Endothelial cell of umbilical vein (primary cell): ENCODE results near the gene ELP4. TPM values are rescaled to one million over a fixed set of nuclear protein-coding genes. Genes with fewer than 3 reads are reported as not detected.

ENCODE experiments used
- BruUV-seq: library from RNA; stranded (reverse); fragments of 400-500 nt; replicated peaks from 2 replicates; lab custom pipeline; 2021; lab: Mats Ljungman, UMichigan
- CTCF ChIA-PET: fragments of 300-600, 350-600 bp; sonication (Branson Sonifier 250); formaldehyde crosslinking; loops from one replicate; lab custom pipeline; 2021; ENCODE audit warnings: antibody characterized with exemption, inconsistent platforms; lab: Charles Lee
- POLR2A ChIA-PET: fragments of 300-600, 350-600 bp; sonication (Branson Sonifier 250); formaldehyde crosslinking; loops from one replicate; lab custom pipeline; 2021; ENCODE audit warnings: antibody characterized with exemption, inconsistent platforms; lab: Charles Lee
- DNase-seq: peaks from one replicate; pipeline ENCODE4 v3.0.0-alpha.2; 2011; ENCODE audit warnings: low read depth, low spot score
- FAIRE-seq: peaks from 2 replicates; lab custom pipeline; 2011; peaks lifted over from hg19 to GRCh38; lab: Jason Lieb, UNC
- H2AFZ ChIP-seq: 2 replicates; pipeline ENCODE4 v1.6.0; 2012; ENCODE audit warnings: low read depth, low read length, control low read depth, inconsistent platforms
- H3K27ac ChIP-seq: 2 replicates; pipeline ENCODE4 v1.5.1; 2011; ENCODE audit warnings: low read depth, mild to moderate bottlenecking, control low read depth, low read length, moderate library complexity; ENCODE audit not compliant: insufficient read depth
- H3K27me3 ChIP-seq, 2 experiments: 2 replicates each; pipeline versions ENCODE4 v1.6.0 to v1.6.1; 2011; ENCODE audit warnings: low read length in 2 of 2, mixed read lengths in 1 of 2; ENCODE audit not compliant: control insufficient read depth in 2 of 2, insufficient read depth in 2 of 2
- H3K36me3 ChIP-seq, 2 experiments: 2 replicates in 1 of 2; 3 replicates in 1 of 2; pipeline ENCODE4 v1.5.1; 2011; ENCODE audit warnings: low read length in 2 of 2, mild to moderate bottlenecking in 1 of 2, moderate library complexity in 1 of 2; ENCODE audit not compliant: control insufficient read depth in 2 of 2, insufficient read depth in 2 of 2; ENCODE audit errors: extremely low read depth in 1 of 2
- H3K4me1 ChIP-seq: 3 replicates; pipeline ENCODE4 v1.5.1; 2011; ENCODE audit warnings: mild to moderate bottlenecking, low read length; ENCODE audit not compliant: control insufficient read depth, insufficient read depth; ENCODE audit errors: extremely low read depth
- H3K4me2 ChIP-seq: 2 replicates; pipeline ENCODE4 v1.6.1; 2011; ENCODE audit warnings: low read length, control low read depth, mixed read lengths; ENCODE audit not compliant: insufficient read depth
- H3K4me3 ChIP-seq, 3 experiments: fragments of 200-600 bp in 1 of 3; sonication (generic), shearing (Covaris generic) in 1 of 3; replicated peaks in 1 of 3; 2 replicates each; pipeline ENCODE4 v1.5.1; 2011 to 2016; ENCODE audit warnings: control low read depth in 3 of 3, low read length in 3 of 3, mild to moderate bottlenecking in 2 of 3, inconsistent platforms in 1 of 3, low read depth in 1 of 3, moderate library complexity in 1 of 3; ENCODE audit not compliant: insufficient read depth in 1 of 3
- H3K79me2 ChIP-seq: 2 replicates; pipeline ENCODE4 v1.6.0; 2012; ENCODE audit warnings: low read length, inconsistent platforms; ENCODE audit not compliant: control insufficient read depth, insufficient read depth
- H3K9ac ChIP-seq: replicated peaks from 2 replicates; pipeline ENCODE3; 2011; ENCODE audit warnings: low read length, control low read depth; ENCODE audit not compliant: insufficient read depth; ENCODE audit errors: extremely low read depth
- H3K9me1 ChIP-seq: replicated peaks from 3 replicates; pipeline ENCODE4 v1.6.0; 2011; ENCODE audit warnings: mild to moderate bottlenecking, low read length; ENCODE audit not compliant: control insufficient read depth, insufficient read depth; ENCODE audit errors: extremely low read depth
- H3K9me3 ChIP-seq: replicated peaks from 2 replicates; pipeline ENCODE4 v1.5.1; 2012; ENCODE audit warnings: low read length, inconsistent platforms; ENCODE audit not compliant: control insufficient read depth, insufficient read depth
- H4K20me1 ChIP-seq: replicated peaks from 2 replicates; pipeline ENCODE3; 2011; ENCODE audit warnings: mild to moderate bottlenecking, low read length; ENCODE audit not compliant: control insufficient read depth, insufficient read depth; ENCODE audit errors: extremely low read depth
- EZH2 ChIP-seq: IDR thresholded peaks from 2 replicates; pipeline ENCODE4 v1.6.1; 2012; ENCODE audit warnings: borderline replicate concordance, low read depth, mild to moderate bottlenecking, moderate library complexity, low read length, inconsistent platforms; ENCODE audit not compliant: severe bottlenecking
- FOS ChIP-seq: IDR thresholded peaks from 2 replicates; pipeline ENCODE4 v1.6.1; 2011; ENCODE audit warnings: mild to moderate bottlenecking, low read length, moderate library complexity, borderline replicate concordance; ENCODE audit not compliant: insufficient read depth
- GATA2 ChIP-seq: IDR thresholded peaks from 2 replicates; pipeline ENCODE4 v1.7.0; 2011; ENCODE audit warnings: low read depth, mild to moderate bottlenecking, moderate library complexity, mixed read lengths, low read length; ENCODE audit not compliant: insufficient read length, insufficient read depth
- JUN ChIP-seq: IDR thresholded peaks from 2 replicates; pipeline ENCODE4 v1.6.1; 2011; ENCODE audit warnings: borderline replicate concordance, low read depth; ENCODE audit not compliant: insufficient read length, insufficient read depth
- MYC ChIP-seq: IDR thresholded peaks from one replicate; pipeline ENCODE4 v1.6.1; 2011; ENCODE audit warnings: mild to moderate bottlenecking, low read depth, low read length
- POLR2A ChIP-seq: IDR thresholded peaks from 2 replicates; pipeline ENCODE4 v1.6.1; 2012; ENCODE audit warnings: low read depth, mild to moderate bottlenecking, control low read depth, low read length
- POLR2AphosphoS5 ChIP-seq: IDR thresholded peaks from 2 replicates; pipeline ENCODE4 v1.6.1; 2012; ENCODE audit warnings: low read depth, mild to moderate bottlenecking, control low read depth, low read length, moderate library complexity; ENCODE audit not compliant: insufficient read depth
- dilution Hi-C: fragments of 300-500 bp; cut with MboI; formaldehyde crosslinking; loops from one replicate; pipeline ENCODE4 v1.15.0; 2019; ENCODE audit warnings: low sequenced_read_pairs; ENCODE audit not compliant: extremely low pct_ligation_motif_present
- intact Hi-C: fragments of 100-400 bp; cut with micrococcal nuclease; formaldehyde crosslinking; loops from one replicate; pipeline ENCODE4 v1.10.0; 2022
- polyA plus RNA-seq, 4 experiments: library from polyadenylated mRNA; depleted of rRNA in 3 of 4; stranded (reverse) in 3 of 4; unstranded in 1 of 4; fragments of >200 nt; gene quantifications; 2 replicates each; pipeline versions ENCODE4 v1.2.1 to v1.2.3, GENCODE V29; 2011 to 2012; ENCODE audit warnings: missing spikeins in 1 of 4
- total RNA-seq: library from RNA; stranded (reverse); gene quantifications from 2 replicates; pipeline ENCODE4 v1.2.3, GENCODE V29; 2021
- TF ChIP-seq, protein P1 (sequence below): IDR thresholded peaks from 2 replicates; pipeline ENCODE4 v1.6.1; 2011; ENCODE audit not compliant: insufficient read depth, insufficient read length
- TF ChIP-seq, protein P2 (sequence below), 2 donors: IDR thresholded peaks; 1 replicate in 1 of 2; 2 replicates in 1 of 2; pipeline ENCODE4 v1.5.1; 2011; ENCODE audit warnings: low read length in 2 of 2, mild to moderate bottlenecking in 2 of 2, moderate library complexity in 2 of 2, control low read depth in 1 of 2, inconsistent platforms in 1 of 2, low read depth in 1 of 2; ENCODE audit not compliant: insufficient read depth in 1 of 2; ENCODE audit errors: extremely low read depth in 1 of 2

The ELP4 gene
- total and polyA plus RNA-seq, 2 donors (not counting 3 experiments of a cell fraction or from before 2014, with no cell fraction given), result 11.6 to 16.3 TPM

DNA sequence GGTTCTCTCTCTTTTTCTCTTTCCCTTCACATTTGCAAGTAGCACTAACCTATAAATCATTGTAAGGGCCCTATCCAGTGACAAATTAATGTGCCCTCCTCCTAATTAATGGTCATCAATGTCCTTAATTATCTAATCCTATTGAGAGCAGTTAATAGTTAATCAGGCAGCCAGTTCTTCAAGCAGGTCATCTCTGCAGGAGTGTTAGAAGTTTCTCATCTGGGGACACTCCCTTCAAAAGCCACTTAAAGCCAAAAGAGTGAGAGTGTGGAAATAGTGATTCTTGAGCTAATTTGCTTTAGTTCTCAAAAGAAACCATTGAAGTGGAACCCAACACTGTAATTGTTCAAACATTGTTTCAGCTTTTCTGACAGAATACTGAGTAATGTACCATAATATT is 141.6 kb downstream of the ELP4 start:
- no peak overlapping the region for H3K27ac ChIP-seq
- no peaks in the 10 kb centered on the region for H3K9me3 ChIP-seq
- no peaks in the 10 kb centered on the region for H3K9me1 ChIP-seq
- no peak overlapping the region for H3K9ac ChIP-seq
- no peaks in the 10 kb centered on the region for H3K36me3 ChIP-seq
- H2AFZ ChIP-seq, result no peak overlapping the region
- DNase-seq, result no peak
- dilution Hi-C loops (no loop called here), intact Hi-C loops (no loop called here)
- TF ChIP-seq POLR2AphosphoS5, result no peak
- no peak for TF ChIP-seq EZH2
- no peak for TF ChIP-seq GATA2
- no peak for TF ChIP-seq POLR2A
- no peak for TF ChIP-seq MYC
- no peak for TF ChIP-seq FOS
- TF ChIP-seq, protein P1, sequence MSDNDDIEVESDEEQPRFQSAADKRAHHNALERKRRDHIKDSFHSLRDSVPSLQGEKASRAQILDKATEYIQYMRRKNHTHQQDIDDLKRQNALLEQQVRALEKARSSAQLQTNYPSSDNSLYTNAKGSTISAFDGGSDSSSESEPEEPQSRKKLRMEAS, result no peak
- TF ChIP-seq, protein P2, sequence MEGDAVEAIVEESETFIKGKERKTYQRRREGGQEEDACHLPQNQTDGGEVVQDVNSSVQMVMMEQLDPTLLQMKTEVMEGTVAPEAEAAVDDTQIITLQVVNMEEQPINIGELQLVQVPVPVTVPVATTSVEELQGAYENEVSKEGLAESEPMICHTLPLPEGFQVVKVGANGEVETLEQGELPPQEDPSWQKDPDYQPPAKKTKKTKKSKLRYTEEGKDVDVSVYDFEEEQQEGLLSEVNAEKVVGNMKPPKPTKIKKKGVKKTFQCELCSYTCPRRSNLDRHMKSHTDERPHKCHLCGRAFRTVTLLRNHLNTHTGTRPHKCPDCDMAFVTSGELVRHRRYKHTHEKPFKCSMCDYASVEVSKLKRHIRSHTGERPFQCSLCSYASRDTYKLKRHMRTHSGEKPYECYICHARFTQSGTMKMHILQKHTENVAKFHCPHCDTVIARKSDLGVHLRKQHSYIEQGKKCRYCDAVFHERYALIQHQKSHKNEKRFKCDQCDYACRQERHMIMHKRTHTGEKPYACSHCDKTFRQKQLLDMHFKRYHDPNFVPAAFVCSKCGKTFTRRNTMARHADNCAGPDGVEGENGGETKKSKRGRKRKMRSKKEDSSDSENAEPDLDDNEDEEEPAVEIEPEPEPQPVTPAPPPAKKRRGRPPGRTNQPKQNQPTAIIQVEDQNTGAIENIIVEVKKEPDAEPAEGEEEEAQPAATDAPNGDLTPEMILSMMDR (IDR thresholded peaks at IDR 0.05; ENCODE audit: extremely low read depth in 1 of 2, insufficient read depth in 1 of 2, low read depth in 1 of 2, low read length in 2 of 2), result no peak
- no peak for TF ChIP-seq JUN
- no TSS peak for BruUV-seq
- no peaks in the 10 kb centered on the region for H4K20me1 ChIP-seq
- no peak for FAIRE-seq
- no peak overlapping the region for H3K4me2 ChIP-seq
- H3K79me2 ChIP-seq, result no peaks in the 10 kb centered on the region
- no peak overlapping the region for H3K4me3 ChIP-seq
- H3K27me3 ChIP-seq, result no peaks in the 10 kb centered on the region
- POLR2A ChIA-PET, result no interaction called here
- CTCF ChIA-PET, result interaction anchor here (0.5 to 4.0 kb wide), 3 partner anchors 10 to 53 kb away, joined by 3 to 25 read pairs (median 3); no protein-coding TSS in a partner anchor
- H3K4me1 ChIP-seq, result no peaks in the 10 kb centered on the region
